ENCODE measurements around the gene TAF7. TPM values are rescaled to one million over a fixed set of nuclear protein-coding genes. Genes with fewer than 3 reads are reported as not detected.
"Not testable (repeated sequence)": the region's sequence is repeated elsewhere in the genome, so short reads cannot be mapped to it uniquely, and the experiment has no call there.

Gene TAF7
- total RNA-seq, 3 donors from 2014 or later, result 52.6 to 70.4 (median 56.9) TPM

- peaks cover 41% of the 10 kb centered on the region for H3K9me3 ChIP-seq
- no peak within 1 kb of the TSS for H3K4me3 ChIP-seq
- ATAC-seq (no peak), DNase-seq (no peak)
- H3K4me1 ChIP-seq (ENCODE audit: low read depth), result no peaks in the 10 kb centered on the region
- intact Hi-C loops (cut with DNase I, micrococcal nuclease), result no loop called here
- TF ChIP-seq, protein P1, sequence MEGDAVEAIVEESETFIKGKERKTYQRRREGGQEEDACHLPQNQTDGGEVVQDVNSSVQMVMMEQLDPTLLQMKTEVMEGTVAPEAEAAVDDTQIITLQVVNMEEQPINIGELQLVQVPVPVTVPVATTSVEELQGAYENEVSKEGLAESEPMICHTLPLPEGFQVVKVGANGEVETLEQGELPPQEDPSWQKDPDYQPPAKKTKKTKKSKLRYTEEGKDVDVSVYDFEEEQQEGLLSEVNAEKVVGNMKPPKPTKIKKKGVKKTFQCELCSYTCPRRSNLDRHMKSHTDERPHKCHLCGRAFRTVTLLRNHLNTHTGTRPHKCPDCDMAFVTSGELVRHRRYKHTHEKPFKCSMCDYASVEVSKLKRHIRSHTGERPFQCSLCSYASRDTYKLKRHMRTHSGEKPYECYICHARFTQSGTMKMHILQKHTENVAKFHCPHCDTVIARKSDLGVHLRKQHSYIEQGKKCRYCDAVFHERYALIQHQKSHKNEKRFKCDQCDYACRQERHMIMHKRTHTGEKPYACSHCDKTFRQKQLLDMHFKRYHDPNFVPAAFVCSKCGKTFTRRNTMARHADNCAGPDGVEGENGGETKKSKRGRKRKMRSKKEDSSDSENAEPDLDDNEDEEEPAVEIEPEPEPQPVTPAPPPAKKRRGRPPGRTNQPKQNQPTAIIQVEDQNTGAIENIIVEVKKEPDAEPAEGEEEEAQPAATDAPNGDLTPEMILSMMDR (IDR thresholded peaks at IDR 0.05), result no peak
- H3K36me3 ChIP-seq (ENCODE audit: low read depth), result no peaks in the 10 kb centered on the region
These were observed 34.4 kb upstream of the TAF7 start, which contains the start of gene PCDHGA4 for GRCh38 chr5:141354900-141355469. TSS of gene PCDHGA4 (plus strand) at chr5:141355021. CDS start at chr5:141355108, 87 bp downstream.

DNA sequence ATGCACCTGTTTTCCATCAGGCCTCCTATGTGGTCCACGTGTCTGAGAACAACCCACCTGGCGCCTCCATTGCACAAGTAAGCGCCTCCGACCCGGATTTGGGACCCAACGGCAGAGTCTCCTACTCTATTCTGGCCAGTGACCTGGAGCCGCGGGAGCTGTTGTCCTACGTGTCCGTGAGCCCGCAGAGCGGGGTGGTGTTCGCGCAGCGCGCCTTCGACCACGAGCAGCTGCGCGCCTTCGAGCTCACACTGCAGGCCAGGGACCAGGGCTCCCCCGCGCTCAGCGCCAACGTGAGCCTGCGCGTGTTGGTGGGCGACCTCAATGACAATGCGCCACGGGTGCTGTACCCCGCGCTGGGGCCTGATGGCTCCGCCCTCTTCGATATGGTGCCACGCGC, 31.0 kb upstream of the TAF7 start:
- DNase-seq, result no peak
- ATAC-seq, result no peak
- Histone ChIP-seq H3K4me1 (ENCODE audit: low read depth) (no peaks in the 10 kb centered on the region), H3K36me3 (ENCODE audit: low read depth) (no peaks in the 10 kb centered on the region), H3K9me3 (peaks cover 46% of the 10 kb centered on the region), H3K4me3 (no peak overlapping the region)
- TF ChIP-seq, protein P1 (IDR thresholded peaks at IDR 0.05), result no peak
- intact Hi-C loops (cut with DNase I, micrococcal nuclease), result no loop called here

GRCh38 chr5:141349917-141350619, 29.5 kb upstream of the TAF7 start, which contains the start of gene PCDHGB1:
TSS of gene PCDHGB1 (plus strand) at chr5:141350099. CDS start at chr5:141350261, 162 bp downstream.
- H3K4me3 ChIP-seq, result no peak within 1 kb of the TSS
- intact Hi-C loops (cut with DNase I, micrococcal nuclease), result no loop called here

GRCh38 chr5:141346017-141346416, 25.4 kb upstream of the TAF7 start:
- DNase-seq; H3K4me3 ChIP-seq; H3K36me3 ChIP-seq (ENCODE audit: low read depth); ATAC-seq; H3K4me1 ChIP-seq (ENCODE audit: low read depth); intact Hi-C loops (cut with DNase I, micrococcal nuclease): not testable (repeated sequence)
- H3K9me3 ChIP-seq, result peaks cover 70% of the 10 kb centered on the region

More at GRCh38 chr5:141349917-141350619, 29.5 kb upstream of the TAF7 start, which contains the start of gene PCDHGB1:
- TF ChIP-seq, protein P1 (IDR thresholded peaks at IDR 0.05), result no peak
- Histone ChIP-seq H3K9me3 (peaks cover 50% of the 10 kb centered on the region), H3K36me3 (ENCODE audit: low read depth) (no peaks in the 10 kb centered on the region), H3K4me1 (ENCODE audit: low read depth) (no peaks in the 10 kb centered on the region)
- ATAC-seq (peak; percentile 50), DNase-seq (peak in 2 of 3 donors; percentile 27 to 42)

GRCh38 chr5:141345327-141345726, 24.7 kb upstream of the TAF7 start:
- H3K4me3 ChIP-seq, result no peak overlapping the region
- ATAC-seq, result no peak
- no peaks in the 10 kb centered on the region for H3K4me1 ChIP-seq (ENCODE audit: low read depth)
- H3K36me3 ChIP-seq (ENCODE audit: low read depth), result no peaks in the 10 kb centered on the region
- DNase-seq, result no peak
- intact Hi-C loops (cut with DNase I, micrococcal nuclease), result no loop called here
- H3K9me3 ChIP-seq, result peaks cover 74% of the 10 kb centered on the region
- TF ChIP-seq, protein P1 (IDR thresholded peaks at IDR 0.05), result no peak

DNA sequence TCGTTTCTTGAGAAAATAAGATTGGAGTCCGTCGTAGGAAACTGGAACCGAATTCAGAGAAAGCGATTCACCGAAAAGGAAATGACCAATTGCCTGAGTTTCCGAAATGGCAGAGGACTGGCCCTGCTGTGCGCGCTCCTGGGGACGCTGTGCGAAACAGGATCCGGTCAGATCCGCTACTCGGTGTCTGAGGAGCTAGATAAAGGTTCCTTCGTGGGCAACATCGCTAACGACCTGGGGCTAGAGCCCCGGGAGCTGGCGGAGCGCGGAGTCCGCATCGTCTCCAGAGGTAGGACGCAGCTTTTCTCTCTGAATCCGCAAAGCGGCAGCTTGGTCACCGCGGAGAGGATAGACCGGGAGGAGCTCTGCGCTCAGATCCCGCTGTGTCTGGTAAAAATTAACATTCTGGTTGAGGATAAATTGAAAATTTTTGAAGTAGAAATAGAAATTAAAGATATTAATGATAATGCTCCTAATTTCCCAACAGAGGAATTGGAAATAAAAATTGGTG, 23.4 kb upstream of the TAF7 start:
- no peaks in the 10 kb centered on the region for H3K4me1 ChIP-seq (ENCODE audit: low read depth)
- intact Hi-C loops (cut with DNase I, micrococcal nuclease), result no loop called here
- ATAC-seq, result no peak
- H3K9me3 ChIP-seq, result peaks cover 80% of the 10 kb centered on the region
- TF ChIP-seq, protein P1 (IDR thresholded peaks at IDR 0.05), result no peak
- no peak overlapping the region for H3K4me3 ChIP-seq
- DNase-seq, result no peak
- H3K36me3 ChIP-seq (ENCODE audit: low read depth), result no peaks in the 10 kb centered on the region
